AG10803 (cell line): ENCODE measurements around the gene SIGLEC15.
A peak's percentile ranks its signal among the peaks of the same experiment; 100 is the strongest.

ENCODE experiments used
- DNase-seq: peaks from one replicate; pipeline ENCODE4 v3.0.0; 2010; ENCODE audit warnings: low read depth
- H3K4me3 ChIP-seq: 2 replicates; pipeline ENCODE4 v1.5.1; 2011; ENCODE audit warnings: mild to moderate bottlenecking, low read length, control low read depth
- CTCF ChIP-seq: conservative IDR thresholded peaks from 2 replicates; pipeline ENCODE4 v1.5.1; 2011; ENCODE audit warnings: mild to moderate bottlenecking, low read length, control low read depth, inconsistent platforms

Gene SIGLEC15

GRCh38 chr18:45785134-45785533 is 40.3 kb upstream of the SIGLEC15 start:
- DNase-seq: peak; percentile 46
- H3K4me3 ChIP-seq: no peak overlapping the region
- TF ChIP-seq CTCF: no peak

DNA sequence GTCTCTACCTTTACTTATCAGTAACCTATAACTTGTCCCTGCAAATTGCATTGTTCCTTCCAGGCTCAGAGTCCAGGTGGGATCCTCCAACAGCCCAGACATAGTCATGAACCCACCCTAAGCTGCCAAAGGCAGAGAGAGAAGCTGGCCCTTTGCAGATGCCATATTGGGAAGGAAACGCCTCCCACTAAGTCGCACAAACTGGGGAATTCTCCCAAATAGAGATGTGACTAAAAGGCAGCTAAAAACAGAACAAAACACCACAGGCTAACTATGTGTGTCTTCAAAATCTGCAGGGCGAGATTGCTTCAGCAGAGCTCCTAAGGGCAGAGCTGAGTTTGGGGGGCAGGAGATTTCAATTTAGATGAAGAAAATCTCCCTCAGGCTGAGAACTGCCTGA is 38.5 kb upstream of the SIGLEC15 start:
- no peak for DNase-seq
- TF ChIP-seq CTCF: no peak
- no peak overlapping the region for H3K4me3 ChIP-seq

DNA sequence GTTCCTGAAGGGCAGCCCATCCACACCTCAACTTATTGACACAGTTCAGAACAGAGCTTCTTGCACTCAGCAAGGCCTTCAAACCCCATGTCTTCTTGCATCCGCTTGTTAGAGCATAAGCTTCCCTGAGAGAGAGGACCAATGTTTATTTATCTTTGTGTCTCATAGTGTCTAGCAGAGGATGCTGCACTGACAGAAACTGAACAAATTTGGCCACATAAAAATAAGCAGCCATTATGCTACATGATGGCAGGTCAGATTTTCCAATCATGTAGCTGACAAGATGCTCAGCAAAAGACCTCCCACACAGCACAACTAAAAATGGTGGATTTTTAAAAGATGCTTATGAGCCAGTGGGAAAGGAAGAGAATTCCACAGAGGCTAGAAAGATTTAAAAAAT is 38.1 kb upstream of the SIGLEC15 start:
- no peak for TF ChIP-seq CTCF
- no peak overlapping the region for H3K4me3 ChIP-seq
- DNase-seq: no peak

GRCh38 chr18:45788861-45789260 is 36.6 kb upstream of the SIGLEC15 start:
- H3K4me3 ChIP-seq: no peak overlapping the region
- TF ChIP-seq CTCF: no peak
- DNase-seq: no peak

GRCh38 chr18:45792506-45793263 is 32.8 kb upstream of the SIGLEC15 start:
- no peak for TF ChIP-seq CTCF
- H3K4me3 ChIP-seq: no peak overlapping the region
- no peak for DNase-seq

- no peak overlapping the region for H3K4me3 ChIP-seq
- DNase-seq: peak; percentile 93
These were observed 32.1 kb upstream of the SIGLEC15 start for GRCh38 chr18:45793264-45793965.

More at GRCh38 chr18:45793264-45793965, 32.1 kb upstream of the SIGLEC15 start:
- no peak for TF ChIP-seq CTCF
